NCI-H2029 treated with DMSO at 0.1 percent for 48 hours (cell line): Measurements from ENCODE around the gene ZNF763.
"Not testable (repeated sequence)": the region's sequence is repeated elsewhere in the genome, so short reads cannot be mapped to it uniquely, and the experiment has no call there.

Experiments used
- DNase-seq: peaks from one replicate; lab custom pipeline; 2025; lab: John Stamatoyannopoulos, UW

Gene ZNF763

GRCh38 chr19:11973019-11973810 is 8.4 kb downstream of the ZNF763 start:
- DNase-seq, result no peak

GRCh38 chr19:11978492-11979100 is 13.8 kb downstream of the ZNF763 start:
- DNase-seq, result no peak

- DNase-seq, result no peak
Measured at GRCh38 chr19:11979527-11979926, 14.7 kb downstream of the ZNF763 start.

DNA sequence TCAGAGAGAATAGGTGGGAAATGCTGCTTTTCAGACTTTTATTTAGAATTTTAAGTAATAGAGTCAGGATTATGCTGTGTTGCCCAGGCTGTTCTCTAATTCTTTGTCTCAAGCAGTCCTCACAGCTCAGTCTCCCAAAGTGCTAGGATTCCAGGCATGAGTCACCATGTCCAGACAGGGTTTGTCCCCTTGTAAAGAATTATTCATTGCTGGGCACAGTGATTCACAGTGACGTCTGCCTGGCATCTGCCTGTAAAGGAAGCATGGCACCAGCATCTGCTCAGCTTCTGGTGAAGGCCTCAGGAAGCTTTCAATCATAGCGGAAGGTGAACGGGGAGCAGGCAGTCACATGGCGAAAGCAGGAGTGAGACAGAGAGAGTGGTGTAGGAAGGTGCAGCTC is 17.7 kb downstream of the ZNF763 start:
- no peak for DNase-seq

DNA sequence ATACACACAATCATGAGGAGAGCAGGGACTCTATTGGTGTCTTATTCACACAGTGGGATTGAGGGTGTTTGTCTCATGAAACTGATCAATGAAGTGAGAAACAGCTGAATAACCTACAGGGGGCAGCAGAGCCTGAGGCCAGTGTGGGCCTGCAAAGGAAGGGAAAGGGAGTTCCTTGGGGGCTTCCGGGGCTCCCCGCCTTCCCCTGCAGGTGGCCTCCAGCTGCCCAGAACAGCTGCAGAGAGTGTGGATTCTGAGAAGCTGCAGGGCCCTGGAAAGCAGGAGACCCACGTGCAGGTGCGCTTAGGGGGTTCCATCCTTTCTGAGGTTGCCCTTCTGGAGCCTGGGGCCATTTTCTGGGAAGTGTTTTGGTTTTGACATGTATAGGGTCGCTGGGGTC is 20.1 kb downstream of the ZNF763 start:
- no peak for DNase-seq

- no peak for DNase-seq
Measured at GRCh38 chr19:11986754-11987153, 21.9 kb downstream of the ZNF763 start.

DNA sequence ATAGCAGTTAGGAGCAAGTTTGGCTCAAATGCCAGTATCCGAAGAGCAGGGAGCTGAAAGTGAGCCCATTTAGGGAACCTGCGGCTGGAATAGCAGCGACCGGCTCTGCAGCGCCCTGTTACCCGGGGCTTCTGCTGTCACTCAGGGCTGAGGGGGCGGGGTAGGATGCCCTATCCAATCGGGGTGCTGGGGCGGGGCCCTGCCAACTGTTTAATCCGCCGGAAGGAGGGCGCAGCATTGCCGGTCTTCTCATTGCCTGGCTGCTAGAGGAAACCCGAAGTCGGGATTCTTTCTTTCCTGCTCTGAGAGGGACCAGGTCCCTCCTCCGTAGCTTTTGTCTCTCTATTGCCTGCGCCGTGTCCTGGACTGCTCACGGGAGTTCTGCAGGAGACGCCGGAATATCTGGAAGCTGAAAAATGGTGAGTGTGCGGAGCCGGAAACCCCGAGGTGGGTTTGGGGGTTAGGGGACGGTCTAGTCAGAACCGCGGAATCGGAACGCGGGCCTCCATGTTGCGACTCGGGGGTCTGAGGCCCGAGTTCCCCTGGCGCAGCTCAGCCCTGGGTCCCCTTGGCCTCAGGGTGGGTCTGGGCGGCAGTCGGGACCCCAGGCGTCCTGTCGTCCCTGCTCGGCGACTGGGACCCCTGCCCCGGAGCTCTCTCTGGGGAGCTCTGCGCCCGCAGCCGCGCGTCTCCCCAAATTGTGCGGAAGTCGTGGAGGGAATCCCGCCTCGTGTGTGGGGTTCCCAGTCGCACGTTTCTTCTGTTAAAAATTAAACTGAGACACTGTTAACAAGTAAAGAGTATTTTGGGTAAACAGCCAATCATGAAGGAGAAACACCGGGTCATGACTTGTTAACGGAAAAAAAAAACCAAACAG is 22.8 kb downstream of the ZNF763 start:
- DNase-seq, result peak; percentile 81

- no peak for DNase-seq
Measured at GRCh38 chr19:11989112-11989456, 24.2 kb downstream of the ZNF763 start.

DNA sequence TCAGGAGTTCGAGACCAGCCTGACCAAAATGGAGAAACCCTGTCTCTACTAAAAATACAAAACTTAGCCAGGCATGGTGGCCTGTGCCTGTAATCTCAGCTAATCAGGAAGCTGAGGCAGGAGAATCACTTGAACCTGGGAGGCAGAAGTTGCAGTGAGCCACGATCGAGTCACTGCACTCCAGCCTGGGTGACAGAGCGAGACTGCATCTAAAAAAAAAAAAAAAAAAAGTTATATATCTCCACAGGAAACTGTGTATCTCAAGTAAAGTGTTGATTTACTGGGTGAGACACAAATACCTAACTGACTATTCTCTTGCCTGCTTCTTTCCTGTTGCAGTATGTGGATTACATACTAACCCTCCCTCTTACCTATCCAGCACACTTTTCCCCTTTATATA is 27.1 kb downstream of the ZNF763 start:
- not testable (repeated sequence) for DNase-seq

GRCh38 chr19:11995174-11995573 is 30.3 kb downstream of the ZNF763 start:
- DNase-seq, result no peak

- no peak for DNase-seq
Measured at GRCh38 chr19:12000152-12000981, 35.5 kb downstream of the ZNF763 start.

DNA sequence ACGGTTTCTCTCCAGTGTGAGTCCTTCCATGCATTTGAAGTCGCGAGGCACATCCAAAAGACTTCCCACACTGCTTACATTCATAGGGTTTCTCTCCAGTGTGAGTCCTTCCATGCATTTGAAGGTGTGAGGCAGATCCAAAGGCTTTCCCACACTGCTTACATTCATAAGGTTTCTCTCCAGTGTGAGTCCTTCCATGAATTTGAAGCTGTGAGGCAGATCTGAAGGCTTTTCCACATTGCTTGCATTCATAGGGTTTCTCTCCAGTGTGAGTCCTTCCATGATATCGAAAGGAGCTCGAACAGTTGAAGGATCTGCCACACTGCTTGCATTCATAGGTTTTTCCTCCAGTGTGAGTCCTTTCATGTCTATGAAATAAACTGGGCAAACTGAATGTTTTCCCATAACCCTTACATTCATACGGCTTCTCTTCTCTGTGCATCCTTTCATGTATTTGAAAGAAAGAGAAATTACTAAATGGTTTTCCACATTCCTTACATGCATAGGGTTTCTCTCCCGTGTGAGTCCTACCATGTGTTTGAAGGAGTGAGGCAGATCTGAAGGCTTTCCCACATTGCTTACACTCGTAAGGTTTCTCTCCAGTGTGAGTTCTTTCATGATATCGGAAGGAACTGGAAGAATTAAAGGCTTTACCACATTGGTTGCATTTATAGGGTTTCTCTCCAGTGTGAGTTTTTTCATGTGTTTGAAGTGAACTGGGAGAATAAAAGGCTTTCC is 50.3 kb downstream of the ZNF763 start:
- DNase-seq, result no peak

GRCh38 chr19:12015753-12016116 is 50.9 kb downstream of the ZNF763 start:
- DNase-seq, result no peak
